Measurements from ENCODE around the gene BTBD16.

Gene BTBD16

DNA sequence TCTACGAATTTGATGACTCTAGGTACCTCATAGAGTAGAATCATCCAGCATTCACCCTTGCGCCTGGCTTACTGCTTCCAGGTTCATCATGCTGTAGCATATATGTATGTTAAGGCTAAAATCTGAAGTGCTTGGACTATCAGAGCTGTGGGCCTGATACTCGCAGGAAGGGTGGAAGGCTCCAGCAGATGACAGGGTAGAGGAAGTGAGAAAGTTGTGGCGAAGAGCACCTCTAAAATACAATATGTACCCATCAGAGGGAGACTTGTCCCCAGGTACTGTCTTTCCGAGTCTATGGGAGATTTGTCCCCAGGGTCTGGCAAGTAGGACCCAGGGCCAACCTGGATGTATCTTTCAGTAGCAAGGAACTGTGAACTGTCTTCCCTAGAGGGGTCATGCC, 55.3 kb downstream of the BTBD16 start:
- FAIRE-seq (no peak), DNase-seq (ENCODE audit: insufficient read length, low spot score) (no peak)
- TF ChIP-seq, protein P1, sequence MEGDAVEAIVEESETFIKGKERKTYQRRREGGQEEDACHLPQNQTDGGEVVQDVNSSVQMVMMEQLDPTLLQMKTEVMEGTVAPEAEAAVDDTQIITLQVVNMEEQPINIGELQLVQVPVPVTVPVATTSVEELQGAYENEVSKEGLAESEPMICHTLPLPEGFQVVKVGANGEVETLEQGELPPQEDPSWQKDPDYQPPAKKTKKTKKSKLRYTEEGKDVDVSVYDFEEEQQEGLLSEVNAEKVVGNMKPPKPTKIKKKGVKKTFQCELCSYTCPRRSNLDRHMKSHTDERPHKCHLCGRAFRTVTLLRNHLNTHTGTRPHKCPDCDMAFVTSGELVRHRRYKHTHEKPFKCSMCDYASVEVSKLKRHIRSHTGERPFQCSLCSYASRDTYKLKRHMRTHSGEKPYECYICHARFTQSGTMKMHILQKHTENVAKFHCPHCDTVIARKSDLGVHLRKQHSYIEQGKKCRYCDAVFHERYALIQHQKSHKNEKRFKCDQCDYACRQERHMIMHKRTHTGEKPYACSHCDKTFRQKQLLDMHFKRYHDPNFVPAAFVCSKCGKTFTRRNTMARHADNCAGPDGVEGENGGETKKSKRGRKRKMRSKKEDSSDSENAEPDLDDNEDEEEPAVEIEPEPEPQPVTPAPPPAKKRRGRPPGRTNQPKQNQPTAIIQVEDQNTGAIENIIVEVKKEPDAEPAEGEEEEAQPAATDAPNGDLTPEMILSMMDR (IDR thresholded peaks at IDR 0.05; ENCODE audit: insufficient read depth, missing control alignments), result no peak

DNA sequence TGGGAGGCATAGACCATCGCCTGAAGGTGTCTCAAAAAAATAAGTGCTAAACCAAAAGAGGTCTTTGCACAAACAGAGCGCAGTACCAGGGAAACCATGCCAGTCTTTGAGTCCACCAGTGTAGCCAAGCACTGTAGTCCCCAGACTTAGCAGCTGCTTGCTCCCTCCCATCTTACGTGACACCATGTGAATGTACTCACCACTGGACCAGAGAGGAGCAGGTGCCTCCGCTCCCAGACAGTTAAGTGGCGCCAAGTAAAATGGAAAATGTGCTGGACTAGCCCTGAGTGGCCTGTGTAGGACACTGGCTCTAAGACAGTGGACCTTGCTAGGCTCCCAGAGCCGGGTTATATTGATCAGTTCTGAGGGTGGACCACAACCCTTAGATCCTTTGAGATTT, 55.7 kb downstream of the BTBD16 start:
- DNase-seq (ENCODE audit: insufficient read length, low spot score) (no peak), FAIRE-seq (no peak)

DNA sequence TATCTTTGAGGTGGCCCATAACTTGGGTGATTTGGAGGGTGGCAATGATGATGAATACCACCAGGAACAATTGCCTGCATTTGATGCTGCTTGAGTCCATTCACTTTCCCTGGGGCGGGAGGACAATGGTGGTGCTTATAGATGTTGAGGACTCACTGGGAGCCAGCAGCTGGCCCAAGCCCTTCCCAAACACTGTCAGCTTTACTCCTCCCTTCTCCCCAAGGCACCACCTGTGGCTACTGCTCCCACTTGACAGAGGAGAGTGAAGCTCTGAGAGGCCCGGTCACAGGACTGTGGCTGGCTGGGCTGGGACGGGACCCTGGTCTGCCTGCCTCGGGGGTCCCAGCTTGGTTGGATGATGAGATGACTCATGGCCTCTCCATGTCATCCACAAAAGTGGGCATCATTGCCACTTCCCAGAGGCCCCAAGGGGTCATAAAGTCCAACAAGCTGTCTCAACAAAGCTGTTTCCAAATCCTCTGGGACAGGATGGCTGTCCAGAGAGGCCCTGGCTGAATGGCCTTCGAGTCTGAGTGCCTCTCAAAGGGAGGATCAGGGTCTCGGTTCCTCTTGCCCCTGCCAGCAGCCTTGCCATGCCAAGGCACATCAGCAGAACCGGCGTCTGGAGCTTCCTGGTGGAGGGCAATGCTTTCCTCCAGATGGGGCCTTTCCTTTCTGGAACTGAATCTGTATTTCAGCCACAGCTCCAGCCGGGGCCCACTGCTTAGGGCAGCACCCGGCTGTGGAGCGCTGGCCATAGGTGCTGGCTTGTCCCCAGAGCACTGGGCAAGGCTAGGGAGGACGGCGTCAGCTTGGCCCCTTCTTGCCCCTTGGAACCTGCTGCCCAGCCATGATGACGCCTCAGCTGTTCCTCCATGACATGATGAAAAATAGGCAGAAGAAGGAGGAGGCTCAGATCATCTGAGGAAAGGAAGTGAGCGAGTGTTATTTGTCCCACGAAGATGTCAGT, 56.4 kb downstream of the BTBD16 start:
- FAIRE-seq (no peak), DNase-seq (ENCODE audit: insufficient read length, low spot score) (no peak)
- TF ChIP-seq, protein P1 (IDR thresholded peaks at IDR 0.05; ENCODE audit: insufficient read depth, missing control alignments), result no peak

More for the DNA sequence above, 55.7 kb downstream of the BTBD16 start:
- TF ChIP-seq, protein P1 (IDR thresholded peaks at IDR 0.05; ENCODE audit: insufficient read depth, missing control alignments), result no peak

DNA sequence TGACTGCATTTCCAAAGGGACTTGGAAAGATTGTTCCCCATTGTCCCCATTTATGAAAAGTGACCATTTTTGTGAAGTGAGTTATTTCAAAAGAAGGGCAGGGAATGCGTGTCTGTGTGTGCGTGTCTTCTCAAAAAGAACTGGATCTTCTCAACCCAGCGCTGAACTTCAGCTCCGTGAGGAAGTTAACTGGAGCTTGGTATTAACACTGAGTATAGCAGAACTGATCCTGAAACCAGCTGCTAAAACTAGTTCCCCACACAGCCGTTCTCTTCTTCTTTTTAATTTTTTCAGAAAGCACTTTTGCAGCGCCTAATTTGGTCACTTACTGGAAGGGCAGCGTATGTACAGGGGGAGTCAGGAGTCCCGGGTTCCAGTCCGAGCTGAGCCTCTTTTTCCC, 57.6 kb downstream of the BTBD16 start:
- FAIRE-seq (no peak), DNase-seq (ENCODE audit: insufficient read length, low spot score) (no peak)

DNA sequence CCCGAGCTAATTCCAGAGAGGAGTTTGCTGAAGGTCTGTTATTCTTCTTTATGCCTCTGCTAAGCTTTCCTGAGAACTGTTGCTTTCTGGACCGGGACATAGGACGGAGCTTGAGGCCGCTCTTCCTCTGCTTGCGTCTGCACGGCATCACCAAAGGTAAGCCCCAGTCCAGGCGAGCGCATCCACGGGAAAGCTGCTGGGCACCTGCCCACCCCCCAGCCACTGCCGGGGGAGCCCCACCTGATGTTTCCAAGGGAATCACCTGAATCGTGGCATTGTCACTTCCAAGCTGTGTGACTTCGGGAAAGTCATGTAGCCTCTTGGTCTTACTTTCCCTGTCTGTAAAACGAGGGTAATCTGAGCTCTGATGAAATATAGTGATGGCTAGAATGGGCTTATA, 58.3 kb downstream of the BTBD16 start:
- no peak for FAIRE-seq
- TF ChIP-seq, protein P1 (IDR thresholded peaks at IDR 0.05; ENCODE audit: insufficient read depth, missing control alignments), result no peak
- no peak for DNase-seq (ENCODE audit: insufficient read length, low spot score)

More for the DNA sequence above, 57.6 kb downstream of the BTBD16 start:
- TF ChIP-seq, protein P1 (IDR thresholded peaks at IDR 0.05; ENCODE audit: insufficient read depth, missing control alignments), result no peak

DNA sequence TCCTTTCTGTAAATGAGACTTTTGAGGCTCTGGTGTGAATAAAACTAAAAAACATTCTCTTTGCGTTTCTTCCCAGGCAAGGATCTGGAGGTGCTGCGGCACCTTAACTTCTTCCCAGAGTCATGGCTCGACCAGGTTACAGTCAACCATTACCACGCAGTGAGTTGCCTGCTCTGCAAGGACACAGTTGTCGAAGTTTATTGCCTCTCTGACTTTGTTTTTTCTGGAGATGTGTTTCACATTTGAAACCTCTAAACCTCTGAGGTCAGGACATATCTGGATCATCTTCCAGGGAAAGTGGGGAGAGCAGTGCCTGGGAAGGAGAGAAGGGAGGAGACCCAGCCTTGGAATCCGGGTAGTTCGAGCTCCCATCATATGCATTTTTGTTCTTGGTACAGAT, 60.0 kb downstream of the BTBD16 start:
- FAIRE-seq (no peak), DNase-seq (ENCODE audit: insufficient read length, low spot score) (no peak)
- TF ChIP-seq, protein P1 (IDR thresholded peaks at IDR 0.05; ENCODE audit: insufficient read depth, missing control alignments), result no peak

Data from D721Med (cell line).